Measurements from ENCODE around the gene RFPL1.
"Not testable (repeated sequence)": the region's sequence is repeated elsewhere in the genome, so short reads cannot be mapped to it uniquely, and the experiment has no call there.

The RFPL1 gene

DNA sequence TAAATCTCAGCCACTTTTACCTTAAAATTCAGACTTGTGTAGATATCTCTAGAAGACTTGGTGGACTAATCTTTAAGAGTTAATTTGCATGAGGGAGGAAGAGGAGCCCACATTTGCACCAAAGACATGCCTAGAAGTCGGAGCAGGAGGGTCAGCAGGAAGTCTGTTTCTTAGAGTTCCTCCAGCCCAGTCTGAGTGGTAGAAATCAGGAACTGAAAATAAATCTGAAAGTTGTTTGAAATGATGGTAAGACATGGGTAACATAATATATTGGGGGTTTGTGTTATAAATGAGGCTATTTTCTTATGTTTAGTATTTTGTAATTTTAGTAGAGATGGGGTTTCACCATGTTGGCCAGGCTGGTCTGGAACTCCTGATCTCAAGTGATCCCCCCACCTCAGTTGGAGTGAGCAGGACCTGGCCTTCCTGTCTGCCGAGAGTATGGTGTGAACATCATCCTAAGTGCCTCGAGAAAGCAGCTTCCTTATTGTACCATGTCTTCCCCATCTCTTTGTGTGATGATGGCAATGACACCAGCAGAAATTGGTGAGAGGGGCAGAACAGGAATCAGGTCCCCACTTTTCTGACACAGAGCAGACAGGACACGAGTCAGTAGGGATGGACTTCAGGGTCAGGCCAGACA, 26.7 kb upstream of the RFPL1 start:
- H3K9me3 ChIP-seq (ENCODE audit: control insufficient read depth, low read length); H3K27ac ChIP-seq (ENCODE audit: low read depth, low read length, severe bottlenecking); H3K36me3 ChIP-seq (ENCODE audit: control insufficient read depth, insufficient read depth, low read length); H3K4me1 ChIP-seq (ENCODE audit: control insufficient read depth, insufficient read depth, low read length, poor library complexity, severe bottlenecking); H3K4me3 ChIP-seq (ENCODE audit: extremely low read depth, insufficient read depth, low read length, poor library complexity, severe bottlenecking): not testable (repeated sequence)
- 71 to 88% methylated on average over 1 to 3 of the region's 4 CpGs for WGBS, 2 experiments (ENCODE audit: insufficient coverage in 2 of 2)

DNA sequence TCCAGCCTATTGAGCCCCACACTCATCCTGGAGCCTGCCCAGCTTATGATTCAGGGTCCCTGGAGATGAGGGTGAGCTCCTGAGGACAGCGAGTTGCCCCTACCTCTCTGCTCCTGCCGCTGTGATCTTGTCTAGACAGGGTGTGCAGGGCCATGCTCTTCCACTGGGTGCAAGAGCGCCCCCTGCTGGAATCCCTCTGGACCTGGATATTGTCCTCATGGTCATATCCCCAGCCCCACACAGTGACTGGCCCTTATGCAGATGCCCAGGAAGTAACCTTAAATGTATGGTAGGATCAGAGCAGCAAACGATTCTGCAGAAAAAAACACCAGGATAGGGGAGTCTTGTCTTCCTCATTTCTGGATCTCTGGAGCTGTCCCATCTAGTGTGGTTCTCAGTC, 25.6 kb upstream of the RFPL1 start:
- H3K4me1 ChIP-seq (ENCODE audit: control insufficient read depth, insufficient read depth, low read length, poor library complexity, severe bottlenecking); H3K4me3 ChIP-seq (ENCODE audit: extremely low read depth, insufficient read depth, low read length, poor library complexity, severe bottlenecking); H3K9me3 ChIP-seq (ENCODE audit: control insufficient read depth, low read length); H3K27ac ChIP-seq (ENCODE audit: low read depth, low read length, severe bottlenecking); H3K36me3 ChIP-seq (ENCODE audit: control insufficient read depth, insufficient read depth, low read length): not testable (repeated sequence)
- WGBS, 2 experiments (ENCODE audit: insufficient coverage in 2 of 2) = 74% methylated on average over 3 of the region's 4 CpGs; no CpG with 5 or more reads in 1 of the 2 experiments

GRCh38 chr22:29414951-29415591, 23.3 kb upstream of the RFPL1 start:
- WGBS, 2 experiments (ENCODE audit: insufficient coverage in 2 of 2) = 89% methylated on average over 16 to 19 of the region's 23 CpGs
- H3K4me1 ChIP-seq (ENCODE audit: control insufficient read depth, insufficient read depth, low read length, poor library complexity, severe bottlenecking); H3K27ac ChIP-seq (ENCODE audit: low read depth, low read length, severe bottlenecking); H3K4me3 ChIP-seq (ENCODE audit: extremely low read depth, insufficient read depth, low read length, poor library complexity, severe bottlenecking); H3K9me3 ChIP-seq (ENCODE audit: control insufficient read depth, low read length); H3K36me3 ChIP-seq (ENCODE audit: control insufficient read depth, insufficient read depth, low read length): not testable (repeated sequence)

DNA sequence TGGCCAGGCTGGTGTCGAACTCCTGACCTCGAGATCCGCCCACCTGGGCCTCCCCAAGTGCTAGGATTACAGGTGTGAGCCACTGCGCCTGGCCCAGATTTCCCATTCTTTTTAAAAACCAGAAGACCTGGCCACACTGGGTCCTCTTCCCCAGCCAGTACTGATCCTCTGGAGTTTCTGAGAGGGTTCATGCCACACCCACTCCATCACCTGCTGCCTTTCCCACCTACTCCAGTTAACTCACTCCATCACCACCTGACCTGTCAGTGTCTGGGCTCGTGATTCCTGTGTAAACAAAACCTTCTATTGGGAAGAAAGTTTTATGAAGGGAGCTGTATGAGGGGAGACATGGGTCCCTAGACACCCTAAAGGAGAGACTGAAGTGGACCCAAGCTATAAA, 19.7 kb upstream of the RFPL1 start:
- 70 to 75% methylated on average over 4 of the region's 5 CpGs for WGBS, 2 experiments (ENCODE audit: insufficient coverage in 2 of 2)
- not testable (repeated sequence) for H3K9me3 ChIP-seq (ENCODE audit: control insufficient read depth, low read length); H3K4me1 ChIP-seq (ENCODE audit: control insufficient read depth, insufficient read depth, low read length, poor library complexity, severe bottlenecking); H3K36me3 ChIP-seq (ENCODE audit: control insufficient read depth, insufficient read depth, low read length); H3K27ac ChIP-seq (ENCODE audit: low read depth, low read length, severe bottlenecking); H3K4me3 ChIP-seq (ENCODE audit: extremely low read depth, insufficient read depth, low read length, poor library complexity, severe bottlenecking)

DNA sequence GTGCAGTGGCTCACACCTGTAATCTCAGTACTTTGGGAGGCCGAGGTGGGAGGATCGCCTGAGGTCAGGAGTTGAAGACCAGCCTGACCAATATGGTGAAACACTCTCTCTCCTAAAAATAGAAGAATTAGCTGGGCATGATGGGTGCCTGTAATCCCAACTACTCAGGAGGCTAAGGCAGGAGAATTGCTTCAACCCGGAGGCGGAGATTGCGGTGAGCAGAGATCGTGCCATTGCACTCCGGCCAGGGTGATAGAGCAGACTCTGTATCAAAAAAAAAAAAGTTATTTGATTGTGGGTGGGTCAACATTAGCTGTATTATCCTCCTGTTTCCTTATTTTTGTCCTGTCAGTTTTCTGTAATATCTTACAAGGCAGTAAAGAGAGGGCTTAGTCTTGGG, 11.9 kb upstream of the RFPL1 start:
- Histone ChIP-seq H3K4me3 (ENCODE audit: extremely low read depth, insufficient read depth, low read length, poor library complexity, severe bottlenecking) (no peak overlapping the region), H3K9me3 (ENCODE audit: control insufficient read depth, low read length) (no peaks in the 10 kb centered on the region), H3K4me1 (ENCODE audit: control insufficient read depth, insufficient read depth, low read length, poor library complexity, severe bottlenecking) (no peaks in the 10 kb centered on the region), H3K36me3 (ENCODE audit: control insufficient read depth, insufficient read depth, low read length) (no peaks in the 10 kb centered on the region), H3K27ac (ENCODE audit: low read depth, low read length, severe bottlenecking) (no peak overlapping the region)
- WGBS, 2 experiments (ENCODE audit: insufficient coverage in 2 of 2) = 85 to 95% methylated on average over 7 of the region's 7 CpGs

DNA sequence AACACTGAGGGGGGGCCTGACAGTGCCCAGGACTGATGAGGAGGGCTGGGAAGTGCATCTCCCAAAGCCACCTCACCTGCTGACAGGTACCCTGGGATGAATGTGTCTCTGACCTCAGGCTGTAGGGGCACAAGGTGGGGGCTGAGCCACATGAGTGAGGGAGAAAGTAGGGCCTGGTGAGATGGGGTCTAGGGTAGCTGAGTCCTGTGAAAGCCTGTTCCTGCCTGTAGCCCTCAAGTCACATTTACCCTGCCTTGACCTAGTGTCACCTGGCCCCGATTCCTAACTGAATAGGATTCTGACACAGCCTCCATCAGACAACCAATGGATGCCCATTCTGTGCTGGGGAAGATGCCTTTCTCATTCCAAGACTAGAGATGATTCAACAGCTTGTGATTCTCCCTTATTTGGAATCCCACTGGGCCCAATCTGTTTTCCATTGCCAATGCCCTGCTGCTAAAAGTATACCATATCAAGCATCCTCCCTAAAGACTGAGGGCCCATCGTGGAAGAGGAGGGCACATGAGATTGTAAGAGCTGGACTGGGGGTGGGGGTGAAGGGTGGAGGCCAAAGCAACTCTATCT, 11.1 kb upstream of the RFPL1 start:
- 92 to 100% methylated on average over 1 of the region's 2 CpGs for WGBS, 2 experiments (ENCODE audit: insufficient coverage in 2 of 2)
- H3K36me3 ChIP-seq (ENCODE audit: control insufficient read depth, insufficient read depth, low read length) = no peaks in the 10 kb centered on the region
- no peak overlapping the region for H3K27ac ChIP-seq (ENCODE audit: low read depth, low read length, severe bottlenecking)
- H3K4me1 ChIP-seq (ENCODE audit: control insufficient read depth, insufficient read depth, low read length, poor library complexity, severe bottlenecking) = no peaks in the 10 kb centered on the region
- H3K4me3 ChIP-seq (ENCODE audit: extremely low read depth, insufficient read depth, low read length, poor library complexity, severe bottlenecking) = no peak overlapping the region
- H3K9me3 ChIP-seq (ENCODE audit: control insufficient read depth, low read length) = no peaks in the 10 kb centered on the region

- Histone ChIP-seq H3K36me3 (ENCODE audit: control insufficient read depth, insufficient read depth, low read length) (no peaks in the 10 kb centered on the region), H3K9me3 (ENCODE audit: control insufficient read depth, low read length) (no peaks in the 10 kb centered on the region), H3K4me1 (ENCODE audit: control insufficient read depth, insufficient read depth, low read length, poor library complexity, severe bottlenecking) (no peaks in the 10 kb centered on the region), H3K4me3 (ENCODE audit: extremely low read depth, insufficient read depth, low read length, poor library complexity, severe bottlenecking) (no peak overlapping the region), H3K27ac (ENCODE audit: low read depth, low read length, severe bottlenecking) (no peak overlapping the region)
- WGBS, 2 experiments (ENCODE audit: insufficient coverage in 2 of 2) = 36% methylated on average over 4 to 5 of the region's 5 CpGs
Observed at GRCh38 chr22:29431986-29432385, 6.4 kb upstream of the RFPL1 start.

DNA sequence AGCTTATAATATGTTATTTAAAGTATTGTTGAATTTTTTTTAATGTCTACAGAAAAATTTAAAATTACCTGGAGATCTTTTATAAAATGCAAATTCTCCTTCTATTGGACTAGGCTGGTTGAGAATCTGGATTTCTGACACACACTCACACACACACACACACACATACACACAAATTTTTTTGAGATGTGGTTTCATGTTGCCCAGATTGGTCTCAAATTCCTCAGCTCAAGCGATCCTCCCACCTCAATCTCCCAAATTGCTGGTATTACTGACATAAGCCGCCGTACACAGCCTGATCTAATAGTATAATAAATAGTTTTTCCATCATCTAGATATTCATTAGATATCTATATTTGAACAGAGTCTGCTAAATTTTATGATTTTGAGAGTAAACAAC, 4.5 kb upstream of the RFPL1 start:
- H3K9me3 ChIP-seq (ENCODE audit: control insufficient read depth, low read length) = no peaks in the 10 kb centered on the region
- no peak overlapping the region for H3K27ac ChIP-seq (ENCODE audit: low read depth, low read length, severe bottlenecking)
- no peak overlapping the region for H3K4me3 ChIP-seq (ENCODE audit: extremely low read depth, insufficient read depth, low read length, poor library complexity, severe bottlenecking)
- no CpG with 5 or more reads among the region's 3 CpGs for WGBS, 2 experiments (ENCODE audit: insufficient coverage in 2 of 2)
- no peaks in the 10 kb centered on the region for H3K4me1 ChIP-seq (ENCODE audit: control insufficient read depth, insufficient read depth, low read length, poor library complexity, severe bottlenecking)
- no peaks in the 10 kb centered on the region for H3K36me3 ChIP-seq (ENCODE audit: control insufficient read depth, insufficient read depth, low read length)

- WGBS, 2 experiments (ENCODE audit: insufficient coverage in 2 of 2) = 92 to 99% methylated on average over 6 of the region's 7 CpGs
- H3K4me1 ChIP-seq (ENCODE audit: control insufficient read depth, insufficient read depth, low read length, poor library complexity, severe bottlenecking) = no peaks in the 10 kb centered on the region
- H3K4me3 ChIP-seq (ENCODE audit: extremely low read depth, insufficient read depth, low read length, poor library complexity, severe bottlenecking) = no peak overlapping the region
- H3K9me3 ChIP-seq (ENCODE audit: control insufficient read depth, low read length) = no peaks in the 10 kb centered on the region
- H3K27ac ChIP-seq (ENCODE audit: low read depth, low read length, severe bottlenecking) = no peak overlapping the region
- no peaks in the 10 kb centered on the region for H3K36me3 ChIP-seq (ENCODE audit: control insufficient read depth, insufficient read depth, low read length)
Observed at GRCh38 chr22:29434288-29434687, 4.1 kb upstream of the RFPL1 start.

- 86% methylated on average over 2 of the region's 5 CpGs for WGBS, 2 experiments (ENCODE audit: insufficient coverage in 2 of 2)
- no peak overlapping the region for H3K27ac ChIP-seq (ENCODE audit: low read depth, low read length, severe bottlenecking)
- no peaks in the 10 kb centered on the region for H3K36me3 ChIP-seq (ENCODE audit: control insufficient read depth, insufficient read depth, low read length)
- H3K4me1 ChIP-seq (ENCODE audit: control insufficient read depth, insufficient read depth, low read length, poor library complexity, severe bottlenecking) = no peaks in the 10 kb centered on the region
- H3K9me3 ChIP-seq (ENCODE audit: control insufficient read depth, low read length) = no peaks in the 10 kb centered on the region
- H3K4me3 ChIP-seq (ENCODE audit: extremely low read depth, insufficient read depth, low read length, poor library complexity, severe bottlenecking) = no peak overlapping the region
Observed at GRCh38 chr22:29435236-29436136, 2.9 kb upstream of the RFPL1 start.
